ENCODE results near the gene LEMD3.

DNA sequence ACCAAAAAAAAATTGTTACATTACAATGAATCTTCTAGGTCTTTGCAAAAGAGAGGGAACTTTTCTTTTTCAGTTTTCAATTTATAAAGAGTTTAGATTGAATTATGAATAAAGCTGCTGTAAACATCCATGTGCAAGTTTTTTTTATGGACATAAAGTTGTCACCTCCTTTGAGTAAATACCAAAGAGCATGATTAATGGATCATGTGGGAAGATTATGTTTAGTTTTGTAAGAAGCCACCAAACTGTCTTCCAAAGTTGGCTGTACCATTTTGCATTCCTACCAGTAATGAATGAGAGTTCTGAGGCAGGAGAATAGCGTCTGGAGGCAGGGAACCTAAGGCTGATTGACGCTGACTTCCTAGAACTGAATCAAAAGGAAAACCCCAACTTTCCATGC is 30.2 kb downstream of the LEMD3 start:
- TF ChIP-seq EZH2 (IDR thresholded peaks at IDR 0.05; ENCODE audit: insufficient read depth, poor library complexity, severe bottlenecking) (no peak), EZH2phosphoT487 (IDR thresholded peaks at IDR 0.05; ENCODE audit: insufficient read depth, low read depth) (no peak)
